Bone marrow (tissue), 2 donors: ENCODE data around the gene CEP70.
"Not testable (repeated sequence)": the region's sequence is repeated elsewhere in the genome, so short reads cannot be mapped to it uniquely, and the experiment has no call there.

Experiments
- DNase-seq, 2 donors: peaks; one replicate each; lab custom pipeline; 2025; lab: John Stamatoyannopoulos, UW

Gene CEP70

GRCh38 chr3:138509586-138509985, 84.5 kb downstream of the CEP70 start:
- no peak for DNase-seq

GRCh38 chr3:138507524-138507923, 86.5 kb downstream of the CEP70 start:
- no peak for DNase-seq

GRCh38 chr3:138498991-138499390, 95.1 kb downstream of the CEP70 start:
- no peak for DNase-seq

- DNase-seq: no peak
Measured at GRCh38 chr3:138497851-138498250, 96.2 kb downstream of the CEP70 start.

- DNase-seq: no peak
Measured at GRCh38 chr3:138497021-138497420, 97.0 kb downstream of the CEP70 start.

GRCh38 chr3:138496436-138496835, 97.6 kb downstream of the CEP70 start:
- no peak for DNase-seq

GRCh38 chr3:138495638-138496037, 98.4 kb downstream of the CEP70 start:
- not testable (repeated sequence) for DNase-seq

GRCh38 chr3:138494607-138494929, 99.5 kb downstream of the CEP70 start:
- no peak for DNase-seq

GRCh38 chr3:138493804-138494606, 100.1 kb downstream of the CEP70 start:
- peak in 1 of 2 donors; percentile 31 for DNase-seq

GRCh38 chr3:138492980-138493675, 100.9 kb downstream of the CEP70 start:
- DNase-seq: no peak

- DNase-seq: no peak
Measured at GRCh38 chr3:138491971-138492370, 102.1 kb downstream of the CEP70 start.

- DNase-seq: not testable (repeated sequence)
Measured at GRCh38 chr3:138486580-138486979, 107.5 kb downstream of the CEP70 start.

- DNase-seq: not testable (repeated sequence)
Measured at GRCh38 chr3:138484672-138485071, 109.4 kb downstream of the CEP70 start.

GRCh38 chr3:138479438-138479863, 114.6 kb downstream of the CEP70 start:
- DNase-seq: peak in 1 of 2 donors; percentile 25

GRCh38 chr3:138477801-138478200, 116.3 kb downstream of the CEP70 start:
- no peak for DNase-seq

- no peak for DNase-seq
Measured at GRCh38 chr3:138477120-138477519, 116.9 kb downstream of the CEP70 start.

GRCh38 chr3:138476526-138476925, 117.5 kb downstream of the CEP70 start:
- no peak for DNase-seq

GRCh38 chr3:138474163-138474562, 119.9 kb downstream of the CEP70 start:
- DNase-seq: no peak

GRCh38 chr3:138473391-138473790, 120.7 kb downstream of the CEP70 start:
- no peak for DNase-seq

- no peak for DNase-seq
Measured at GRCh38 chr3:138472141-138472825, 121.8 kb downstream of the CEP70 start.

- no peak for DNase-seq
Measured at GRCh38 chr3:138471481-138471880, 122.6 kb downstream of the CEP70 start.

- no peak for DNase-seq
Measured at GRCh38 chr3:138470687-138471086, 123.4 kb downstream of the CEP70 start.

- DNase-seq: no peak
Measured at GRCh38 chr3:138469874-138470273, 124.2 kb downstream of the CEP70 start.
